HG03565 (cell line): ENCODE data around the gene RNF121.

Source experiments
- ATAC-seq: cut with Tn5 transposase; IDR thresholded peaks from one replicate; pipeline ENCODE4 v1.9.1; 2021; ENCODE audit warnings: mild to moderate bottlenecking, moderate library complexity; ENCODE audit not compliant: unreplicated experiment

RNF121 gene

GRCh38 chr11:71934213-71934612 is 5.4 kb downstream of the RNF121 start:
- no peak for ATAC-seq

GRCh38 chr11:71935338-71935925 is 6.6 kb downstream of the RNF121 start:
- no peak for ATAC-seq

GRCh38 chr11:71936825-71937224 is 8.0 kb downstream of the RNF121 start:
- ATAC-seq = no peak

DNA sequence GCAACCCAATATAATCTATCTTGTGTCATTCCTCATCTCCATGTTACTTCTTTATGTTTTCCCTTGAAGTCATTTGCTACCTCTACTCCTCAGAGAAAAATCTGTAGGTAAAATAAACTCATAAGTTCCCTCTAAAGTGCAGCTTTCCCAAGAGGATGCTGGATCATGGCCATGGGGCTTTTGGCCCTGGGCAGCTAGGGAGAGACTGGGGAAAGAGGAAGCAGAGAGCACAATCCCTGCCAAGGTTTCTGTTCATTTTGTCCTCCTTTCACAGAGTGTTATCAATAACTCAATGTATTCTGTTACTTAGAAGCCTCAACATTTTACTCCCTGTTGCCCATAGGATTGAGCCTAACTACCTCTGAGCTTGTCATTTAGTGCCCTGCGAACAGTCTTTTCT is 9.0 kb downstream of the RNF121 start:
- no peak for ATAC-seq

DNA sequence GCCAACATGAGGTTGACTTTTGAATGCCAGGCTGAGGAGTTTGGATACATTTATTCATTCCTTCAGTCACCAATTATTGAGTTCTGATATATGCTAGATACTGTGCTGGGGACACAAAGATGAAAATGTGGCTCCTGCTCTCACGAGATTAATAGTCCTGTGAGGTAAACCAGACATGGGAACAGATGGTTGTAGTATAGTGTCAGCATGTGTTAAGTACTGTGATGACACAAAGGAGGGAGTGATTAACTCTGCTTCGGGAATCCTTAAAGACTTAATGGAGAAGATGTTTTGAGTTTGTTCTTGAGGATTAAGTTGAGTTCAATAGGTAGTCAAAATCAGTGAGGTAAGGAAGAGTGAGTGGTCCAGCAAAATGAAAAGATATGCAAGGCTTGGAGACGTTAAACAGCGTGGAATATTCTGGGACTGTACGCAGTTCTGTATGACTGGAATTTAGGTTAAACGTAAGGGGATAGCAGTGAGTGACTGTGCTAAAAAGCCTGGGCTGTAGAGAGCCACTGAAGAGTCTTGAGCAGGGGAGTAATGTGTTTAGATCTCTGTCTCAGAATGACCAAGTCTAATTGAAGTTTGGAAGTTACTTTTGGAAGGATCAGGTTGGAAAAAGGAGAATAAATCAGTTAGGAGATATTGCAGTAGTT is 11.8 kb downstream of the RNF121 start:
- ATAC-seq = no peak

DNA sequence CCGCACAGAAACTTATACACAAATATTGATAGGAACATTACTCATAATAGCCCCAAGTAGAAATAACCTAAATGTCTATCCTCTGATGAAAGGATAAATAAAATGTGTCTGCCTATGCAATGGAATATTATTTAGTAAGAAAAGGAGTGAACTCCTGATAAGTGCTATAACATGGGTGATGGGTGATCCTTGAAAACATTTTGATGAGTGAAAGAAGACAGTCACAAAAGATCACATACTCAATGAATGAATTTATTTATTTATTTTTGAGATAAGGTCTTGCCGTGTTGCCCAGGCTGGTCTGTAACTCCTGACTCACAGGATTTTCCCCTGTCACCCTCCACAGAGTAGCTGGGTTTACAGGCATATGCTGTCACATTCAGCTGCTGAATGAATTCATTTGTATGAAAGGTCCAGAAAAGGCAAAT is 17.3 kb downstream of the RNF121 start:
- ATAC-seq = no peak

GRCh38 chr11:71947498-71947897 is 18.7 kb downstream of the RNF121 start:
- no peak for ATAC-seq

DNA sequence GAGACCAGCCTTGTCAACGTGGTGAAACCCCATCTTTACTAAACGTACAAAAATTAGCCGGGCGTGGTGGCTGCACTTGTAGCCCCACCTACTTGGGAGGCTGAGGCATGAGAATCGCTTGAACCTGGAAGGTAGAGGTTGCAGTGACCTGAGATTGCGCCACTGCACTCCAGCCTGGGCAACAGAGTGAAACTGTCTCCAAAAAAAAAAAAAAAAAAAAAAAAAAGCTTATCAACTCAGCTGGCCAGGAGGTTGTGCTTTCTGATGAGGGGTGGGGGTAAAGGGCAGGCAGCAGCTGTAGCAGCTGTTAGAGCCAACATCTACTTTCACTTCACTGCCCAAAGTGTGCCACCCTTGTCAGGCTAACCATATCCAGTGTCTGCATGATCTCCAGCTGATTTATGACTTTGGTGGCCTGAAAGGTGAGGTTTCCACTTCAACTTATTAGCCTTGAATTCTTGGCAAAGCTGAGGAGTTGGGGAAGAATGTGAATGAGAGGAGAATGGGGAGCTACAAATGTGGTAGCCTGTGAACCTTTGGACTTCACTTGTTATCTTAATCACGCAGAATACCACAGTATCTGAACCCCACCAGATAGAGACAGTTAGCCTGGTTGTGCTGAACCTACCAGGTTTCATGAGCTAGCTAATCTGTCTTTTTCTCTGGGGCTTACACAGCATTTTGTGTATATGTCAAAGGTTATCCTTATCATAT is 19.6 kb downstream of the RNF121 start:
- ATAC-seq = no peak

- ATAC-seq = no peak
These were observed 20.2 kb downstream of the RNF121 start for GRCh38 chr11:71949034-71949433.

DNA sequence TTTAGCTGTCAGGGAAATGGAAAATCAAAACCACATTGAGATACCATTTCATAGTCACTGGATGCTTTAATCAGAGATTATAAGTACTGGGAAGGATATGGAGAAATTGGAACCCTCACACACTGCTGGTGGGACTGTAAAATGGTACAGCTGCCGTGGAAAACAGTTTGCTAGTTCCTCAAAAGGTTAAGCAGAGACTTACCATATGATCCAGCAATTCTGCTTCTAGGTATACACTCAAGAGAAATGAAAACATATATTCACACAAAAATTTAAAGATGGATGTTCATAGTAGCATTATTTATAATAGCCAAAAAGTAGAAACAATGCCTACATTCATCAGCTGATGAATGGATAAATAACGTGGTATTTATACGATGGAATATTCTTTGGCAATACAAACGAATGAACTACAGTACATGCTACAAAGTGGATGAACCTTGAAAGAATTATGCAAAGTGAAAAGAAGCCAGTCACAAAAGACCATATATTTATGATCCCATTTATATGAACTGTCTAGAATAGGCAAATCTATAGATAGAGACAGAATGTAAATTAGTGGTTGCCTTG is 23.0 kb downstream of the RNF121 start:
- ATAC-seq = no peak

DNA sequence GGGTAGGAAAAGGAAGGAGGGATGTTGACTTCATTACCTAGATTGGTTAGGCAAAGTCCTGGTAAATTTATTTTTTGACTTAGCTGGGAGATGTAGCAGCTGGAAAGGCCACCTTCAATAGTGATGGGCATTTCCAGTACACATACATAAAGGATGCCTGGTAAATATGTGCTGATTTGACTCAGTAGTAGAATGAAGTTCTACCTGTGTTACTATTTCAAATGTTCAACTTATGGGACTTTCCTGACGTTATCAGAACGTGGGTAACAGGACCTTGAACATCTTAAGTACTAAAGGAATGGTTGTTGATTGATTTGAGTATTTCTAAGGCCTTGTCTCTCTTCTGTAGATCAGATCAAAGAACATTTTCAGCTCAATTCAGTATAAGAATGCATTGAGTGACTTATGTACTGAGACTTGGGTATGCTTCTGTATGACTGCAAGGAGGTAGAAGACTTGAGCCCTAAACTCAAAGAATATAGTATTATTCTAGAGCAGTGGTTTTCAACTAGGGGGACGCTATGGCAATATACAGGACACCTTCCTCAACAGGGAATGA is 27.1 kb downstream of the RNF121 start:
- ATAC-seq = no peak

GRCh38 chr11:71962428-71963038 is 33.7 kb downstream of the RNF121 start:
- ATAC-seq = peak; percentile 48

- no peak for ATAC-seq
These were observed 34.6 kb downstream of the RNF121 start for GRCh38 chr11:71963468-71963867.

DNA sequence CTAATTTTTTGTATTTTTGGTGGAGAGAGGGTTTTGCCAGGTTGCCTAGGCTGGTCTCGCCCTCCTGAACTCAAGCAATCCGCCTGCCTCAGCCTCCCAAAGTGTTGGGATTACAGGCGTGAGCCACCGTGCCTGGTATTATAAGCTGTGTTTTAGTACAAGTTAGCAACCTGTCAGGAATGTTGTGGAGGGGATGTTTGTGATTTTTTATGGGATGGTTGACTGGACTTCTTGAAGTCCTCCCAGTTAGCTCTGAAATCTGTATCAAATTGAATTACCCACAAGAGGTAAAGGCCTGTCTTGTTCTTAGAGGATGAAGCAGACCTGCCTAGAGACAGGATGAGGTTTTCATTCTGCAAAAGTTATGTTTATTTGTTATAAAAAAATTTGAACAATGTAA is 35.8 kb downstream of the RNF121 start:
- no peak for ATAC-seq

GRCh38 chr11:71971680-71972079 is 42.8 kb downstream of the RNF121 start:
- ATAC-seq = no peak

DNA sequence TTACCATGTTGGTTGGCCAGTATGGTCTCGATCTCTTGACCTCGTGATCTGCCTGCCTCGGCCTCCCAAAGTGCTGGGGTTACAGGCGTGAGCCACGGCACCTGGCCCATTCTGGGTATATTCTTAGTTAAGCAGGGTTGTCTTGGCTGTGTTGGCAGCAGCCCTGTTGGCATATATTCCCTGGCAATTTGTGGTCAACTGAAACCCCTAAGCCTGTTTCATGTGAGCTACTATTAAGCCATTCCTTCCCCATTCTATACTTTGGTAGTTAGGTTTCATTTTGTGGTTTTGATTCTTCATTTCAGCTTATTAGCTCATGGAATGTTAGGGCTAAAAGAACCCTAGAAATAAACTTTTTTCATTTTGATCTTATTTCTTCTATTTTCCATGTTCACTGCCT is 47.7 kb downstream of the RNF121 start:
- no peak for ATAC-seq

- no peak for ATAC-seq
These were observed 48.2 kb downstream of the RNF121 start for GRCh38 chr11:71977090-71977489.

GRCh38 chr11:71977743-71978418 is 49.0 kb downstream of the RNF121 start:
- ATAC-seq = no peak

- no peak for ATAC-seq
These were observed 50.2 kb downstream of the RNF121 start for GRCh38 chr11:71979094-71979493.

GRCh38 chr11:71979602-71980001 is 50.8 kb downstream of the RNF121 start:
- no peak for ATAC-seq

- no peak for ATAC-seq
These were observed 57.3 kb downstream of the RNF121 start for GRCh38 chr11:71986131-71986530.
